HG03175 (cell line): ENCODE results near the gene MMGT1.
"Not testable (repeated sequence)": the region's sequence is repeated elsewhere in the genome, so short reads cannot be mapped to it uniquely, and the experiment has no call there.

Source experiments
- ATAC-seq: cut with Tn5 transposase; IDR thresholded peaks from one replicate; pipeline ENCODE4 v1.9.1; 2021; ENCODE audit warnings: mild to moderate bottlenecking, moderate library complexity; ENCODE audit not compliant: unreplicated experiment

MMGT1 gene

DNA sequence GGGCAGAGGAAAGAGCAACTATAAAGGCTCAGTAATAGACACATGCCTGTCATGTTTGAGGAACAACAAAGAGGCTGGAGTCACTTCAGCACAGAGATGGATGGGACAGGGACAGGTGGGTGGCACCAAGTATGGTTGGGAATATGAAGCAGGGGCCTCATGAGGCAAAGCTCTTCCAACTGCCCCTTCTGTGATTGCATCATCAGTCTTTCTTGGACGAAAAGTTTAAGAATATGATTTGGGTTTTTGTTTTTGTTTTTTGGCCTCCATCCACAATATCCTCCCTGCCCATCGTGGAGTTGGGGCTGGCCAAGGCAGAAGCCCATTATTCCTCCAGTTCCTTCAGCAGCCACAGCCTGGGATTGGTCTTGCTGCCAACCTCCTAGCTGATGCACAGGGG lies 45.9 kb downstream of the MMGT1 start:
- no peak for ATAC-seq

DNA sequence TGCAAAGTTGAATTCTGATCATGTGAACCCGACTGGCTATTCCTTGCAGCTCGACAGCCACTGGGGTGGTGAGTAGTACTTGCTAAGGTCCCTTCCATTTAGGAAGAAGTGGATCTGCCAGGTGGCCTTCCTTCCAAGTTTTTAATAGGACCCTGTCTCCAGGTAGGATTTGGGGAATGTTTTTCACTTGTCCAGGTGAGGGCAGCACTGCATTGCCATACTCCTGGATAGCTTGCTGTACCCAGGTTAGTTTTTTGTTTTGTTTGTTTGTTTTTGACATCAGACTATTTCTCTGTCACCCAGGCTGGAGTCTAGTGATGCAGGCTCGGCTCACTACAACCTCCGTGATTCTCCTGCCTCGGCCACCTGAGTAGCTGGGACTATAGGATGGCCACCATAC lies 50.4 kb downstream of the MMGT1 start:
- no peak for ATAC-seq

DNA sequence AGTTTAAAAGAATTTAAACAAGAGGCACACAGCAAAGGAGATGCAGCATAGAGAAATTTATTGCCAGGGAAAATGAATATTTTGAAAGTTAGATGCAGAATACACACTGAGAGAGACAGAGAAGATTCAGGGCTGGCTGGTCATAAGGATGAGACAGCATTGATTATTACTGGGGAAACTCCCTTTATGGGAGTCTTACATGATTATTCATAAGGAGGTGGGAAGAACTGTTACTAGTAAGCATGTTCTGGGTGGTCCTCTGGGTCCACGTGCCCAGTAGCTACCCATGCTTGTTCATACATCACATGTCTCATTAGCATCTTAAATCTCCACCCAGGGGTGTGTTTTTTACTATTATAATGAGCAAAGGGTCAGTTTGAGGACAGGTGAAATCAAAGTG lies 53.3 kb downstream of the MMGT1 start:
- not testable (repeated sequence) for ATAC-seq

DNA sequence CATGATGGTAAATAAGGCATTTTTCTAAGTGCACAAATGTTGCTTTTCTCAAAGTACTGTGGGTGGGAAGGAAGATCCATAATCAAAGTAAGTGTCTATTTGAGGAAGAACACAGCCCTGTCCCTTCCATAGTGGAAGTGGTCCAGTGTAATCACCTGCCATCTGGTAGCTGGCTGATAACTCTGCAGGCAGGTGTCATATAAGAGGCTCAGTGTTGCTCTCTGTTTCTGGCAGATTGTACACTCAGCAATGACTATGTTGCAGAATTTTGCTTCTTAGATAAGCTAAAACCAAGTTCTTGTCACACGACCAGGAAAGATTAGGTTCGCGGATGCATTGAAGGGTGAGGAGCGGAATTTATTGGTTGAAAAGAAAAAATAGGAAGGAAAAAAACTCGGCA lies 59.4 kb downstream of the MMGT1 start:
- no peak for ATAC-seq
